Testis (tissue), 5 donors: Measurements from ENCODE around the gene PRKACB. TPM values are rescaled to one million over a fixed set of nuclear protein-coding genes. Genes with fewer than 3 reads are reported as not detected.
"Not testable (repeated sequence)": the region's sequence is repeated elsewhere in the genome, so short reads cannot be mapped to it uniquely, and the experiment has no call there.

Experiments
- DNase-seq: peaks from one replicate; pipeline ENCODE4 v3.0.0-alpha.2; 2019
- H3K27ac ChIP-seq, 2 donors: fragments of 200-600 bp; sonication (generic); one replicate each; pipeline ENCODE4 v1.5.1; 2019
- H3K27me3 ChIP-seq: fragments of 200-600 bp; sonication (generic); one replicate; pipeline ENCODE4 v1.5.1; 2019
- H3K36me3 ChIP-seq: fragments of 200-600 bp; sonication (generic); one replicate; pipeline ENCODE4 v1.5.1; 2017; ENCODE audit warnings: low read depth; ENCODE audit errors: missing control alignments
- H3K4me1 ChIP-seq: fragments of 200-600 bp; sonication (generic); one replicate; pipeline ENCODE4 v1.5.1; 2019
- H3K4me3 ChIP-seq, 2 donors: fragments of 200-600 bp; sonication (generic); one replicate each; pipeline ENCODE4 v1.5.1; 2017 to 2019
- H3K9me3 ChIP-seq: fragments of 200-600 bp; sonication (generic); one replicate; pipeline ENCODE4 v1.5.1; 2017
- POLR2A ChIP-seq: fragments of 450-650 bp; IDR thresholded peaks from one replicate; pipeline ENCODE4 v1.6.1; 2017; ENCODE audit warnings: antibody characterized with exemption, mild to moderate bottlenecking, moderate library complexity
- WGBS, 2 donors: methylation state at CpG; one replicate each; pipeline ENCODE4 v1.1.5; 2018; 5-methylcytosine and 5-hydroxymethylcytosine counted together
- intact Hi-C: fragments of 100-400 bp; cut with DNase I; formaldehyde crosslinking; loops from one replicate; pipeline ENCODE4 v1.15.1; 2023; ENCODE audit warnings: low total_unique reads
- long read RNA-seq, 2 donors: transcript quantifications; one replicate each; lab custom pipeline, GENCODE V29; 2026
- polyA plus RNA-seq: library from polyadenylated mRNA; stranded (reverse); fragments of 350-450 nt; fragmentation: Illumina TruSeq; extraction: RNeasy Lipid Tissue Mini Kit (QIAGEN cat#74804); gene quantifications from one replicate; pipeline ENCODE4 v1.2.3, GENCODE V29; 2014; ENCODE audit warnings: low read depth, low replicate concordance; ENCODE audit not compliant: insufficient read depth
- total RNA-seq, 2 donors: library from RNA; depleted of rRNA; stranded (reverse); fragments of >200 nt; gene quantifications; one replicate each; pipeline ENCODE4 v1.2.3, GENCODE V29; 2016
- TF ChIP-seq, protein P1 (sequence below), 3 experiments: fragments of 450-650 bp in 2 of 3; fragments of 200-600 bp in 1 of 3; sonication (generic) in 1 of 3; IDR thresholded peaks; one replicate each; pipeline ENCODE4 v1.5.1; 2016 to 2019; ENCODE audit warnings: antibody characterized with exemption in 3 of 3, mild to moderate bottlenecking in 2 of 3, moderate library complexity in 1 of 3

Gene PRKACB
- total RNA-seq (10 to 100 TPM; 21.1 to 26.7 TPM), polyA plus RNA-seq (10.4 TPM)
- long read RNA-seq, donor 1, full-length matches to known transcripts = 6 of 6 reads
- long read RNA-seq, donor 1, partial matches to known transcripts = 0 of 6 reads
- long read RNA-seq, donor 1, other reads (novel, unspliced or antisense) = 0 of 6 reads
- long read RNA-seq, donor 2, full-length matches to known transcripts = 11 of 11 reads
- long read RNA-seq, donor 2, partial matches to known transcripts = 0 of 11 reads
- long read RNA-seq, donor 2, other reads (novel, unspliced or antisense) = 0 of 11 reads

- WGBS, 2 donors = 59 to 84% methylated on average over 2 of the region's 2 CpGs
- TF ChIP-seq POLR2A = no peak
- H3K4me1 ChIP-seq = no peaks in the 10 kb centered on the region
- peak within 1 kb of the TSS in 1 of 2 donors; percentile 23 for H3K27ac ChIP-seq
- no peaks in the 10 kb centered on the region for H3K9me3 ChIP-seq
- intact Hi-C loops = no loop called here
- no peak within 1 kb of the TSS for H3K4me3 ChIP-seq
- no peak for DNase-seq
- no peaks in the 10 kb centered on the region for H3K36me3 ChIP-seq
- no peaks in the 10 kb centered on the region for H3K27me3 ChIP-seq
These were observed at the start of gene PRKACB for GRCh38 chr1:84143796-84144565. Gene PRKACB (plus strand): TSS chr1:84144271. CDS start chr1:84144362, 91 bp downstream.

- Histone ChIP-seq H3K36me3 (no peaks in the 10 kb centered on the region), H3K27me3 (no peaks in the 10 kb centered on the region), H3K27ac (no peak overlapping the region), H3K4me1 (no peaks in the 10 kb centered on the region), H3K9me3 (no peaks in the 10 kb centered on the region), H3K4me3 (no peak overlapping the region)
- no peak for DNase-seq
- intact Hi-C loops = no loop called here
- TF ChIP-seq POLR2A = no peak
- TF ChIP-seq, protein P1, sequence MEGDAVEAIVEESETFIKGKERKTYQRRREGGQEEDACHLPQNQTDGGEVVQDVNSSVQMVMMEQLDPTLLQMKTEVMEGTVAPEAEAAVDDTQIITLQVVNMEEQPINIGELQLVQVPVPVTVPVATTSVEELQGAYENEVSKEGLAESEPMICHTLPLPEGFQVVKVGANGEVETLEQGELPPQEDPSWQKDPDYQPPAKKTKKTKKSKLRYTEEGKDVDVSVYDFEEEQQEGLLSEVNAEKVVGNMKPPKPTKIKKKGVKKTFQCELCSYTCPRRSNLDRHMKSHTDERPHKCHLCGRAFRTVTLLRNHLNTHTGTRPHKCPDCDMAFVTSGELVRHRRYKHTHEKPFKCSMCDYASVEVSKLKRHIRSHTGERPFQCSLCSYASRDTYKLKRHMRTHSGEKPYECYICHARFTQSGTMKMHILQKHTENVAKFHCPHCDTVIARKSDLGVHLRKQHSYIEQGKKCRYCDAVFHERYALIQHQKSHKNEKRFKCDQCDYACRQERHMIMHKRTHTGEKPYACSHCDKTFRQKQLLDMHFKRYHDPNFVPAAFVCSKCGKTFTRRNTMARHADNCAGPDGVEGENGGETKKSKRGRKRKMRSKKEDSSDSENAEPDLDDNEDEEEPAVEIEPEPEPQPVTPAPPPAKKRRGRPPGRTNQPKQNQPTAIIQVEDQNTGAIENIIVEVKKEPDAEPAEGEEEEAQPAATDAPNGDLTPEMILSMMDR (IDR thresholded peaks at IDR 0.05) = no peak
These were observed 48.8 kb upstream of the PRKACB start for GRCh38 chr1:84095308-84095707.

- Histone ChIP-seq H3K27ac (no peak overlapping the region), H3K9me3 (no peaks in the 10 kb centered on the region), H3K4me1 (no peaks in the 10 kb centered on the region), H3K36me3 (no peaks in the 10 kb centered on the region), H3K4me3 (no peak overlapping the region), H3K27me3 (no peaks in the 10 kb centered on the region)
- no peak for DNase-seq
- intact Hi-C loops = no loop called here
- TF ChIP-seq POLR2A = no peak
- TF ChIP-seq, protein P1 (IDR thresholded peaks at IDR 0.05) = no peak
These were observed 47.9 kb upstream of the PRKACB start for GRCh38 chr1:84096176-84096575.

DNA sequence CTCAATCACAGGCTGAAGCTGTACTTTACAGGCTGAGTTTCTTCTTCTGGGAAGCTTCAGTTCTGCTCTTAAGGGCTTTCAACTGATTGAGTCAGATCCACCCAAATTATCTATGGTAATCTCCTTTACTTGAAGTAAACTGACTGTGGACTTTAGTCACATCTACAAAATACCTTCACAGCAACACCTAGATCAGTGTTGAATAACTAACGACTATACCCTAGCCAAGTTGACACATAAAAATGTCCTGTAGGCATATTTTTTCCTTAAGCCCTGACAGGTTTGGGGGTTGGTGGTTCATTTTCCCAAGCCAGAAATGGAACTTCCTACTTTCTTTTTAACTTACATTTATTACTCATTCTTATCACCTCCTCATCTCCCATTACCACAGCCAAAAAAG lies 42.9 kb upstream of the PRKACB start:
- H3K4me1 ChIP-seq = peaks cover 8% of the 10 kb centered on the region
- intact Hi-C loops = no loop called here
- no peaks in the 10 kb centered on the region for H3K36me3 ChIP-seq
- no peak overlapping the region for H3K4me3 ChIP-seq
- DNase-seq = no peak
- H3K27me3 ChIP-seq = no peaks in the 10 kb centered on the region
- no peak overlapping the region for H3K27ac ChIP-seq
- 80 to 84% methylated on average over 1 of the region's 1 CpG for WGBS, 2 donors
- TF ChIP-seq POLR2A = no peak
- TF ChIP-seq, protein P1 (IDR thresholded peaks at IDR 0.05) = no peak
- no peaks in the 10 kb centered on the region for H3K9me3 ChIP-seq

DNA sequence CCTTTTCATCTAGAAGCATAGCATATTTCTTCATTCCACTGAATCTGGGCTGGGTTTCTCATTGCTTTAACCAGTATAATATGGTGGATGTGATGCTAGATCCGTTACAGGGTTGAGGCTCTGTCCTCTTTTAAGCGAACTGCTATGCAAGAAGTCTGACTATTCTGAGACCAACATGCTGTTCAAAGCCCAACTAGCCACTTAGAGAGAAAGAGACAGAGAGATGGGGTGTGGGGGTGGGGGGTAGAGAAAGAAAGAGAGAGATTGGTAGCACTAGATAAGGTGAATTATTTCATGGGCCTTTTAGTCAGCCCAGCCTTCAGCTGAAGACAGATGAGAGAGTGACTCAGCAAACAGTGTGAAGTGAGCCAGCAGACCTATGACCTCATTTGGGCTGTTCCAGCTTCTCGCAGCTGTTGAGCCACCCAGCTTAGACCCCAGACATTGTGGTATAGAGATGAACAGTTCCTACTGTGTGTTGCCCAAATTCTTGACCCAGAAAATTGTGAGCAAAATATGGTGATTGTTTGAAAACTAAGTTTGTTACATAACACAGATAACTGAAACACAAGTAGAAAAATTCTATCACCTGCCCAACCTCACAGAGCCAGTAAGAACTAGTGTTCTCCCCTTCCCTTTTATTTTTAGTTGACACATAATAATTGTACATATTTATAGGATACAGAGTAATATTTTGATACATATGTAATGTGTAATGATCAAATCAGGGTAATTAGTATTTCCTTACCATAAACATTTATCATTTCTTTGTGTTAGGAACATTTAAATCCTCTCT lies 40.7 kb upstream of the PRKACB start:
- Histone ChIP-seq H3K4me1 (peaks cover 8% of the 10 kb centered on the region), H3K27me3 (no peaks in the 10 kb centered on the region), H3K36me3 (no peaks in the 10 kb centered on the region), H3K27ac (no peak overlapping the region), H3K4me3 (no peak overlapping the region), H3K9me3 (no peaks in the 10 kb centered on the region)
- DNase-seq = peak; percentile 40
- 70 to 83% methylated on average over 3 of the region's 3 CpGs for WGBS, 2 donors
- intact Hi-C loops = no loop called here
- TF ChIP-seq, protein P1 (IDR thresholded peaks at IDR 0.05) = no peak
- no peak for TF ChIP-seq POLR2A

DNA sequence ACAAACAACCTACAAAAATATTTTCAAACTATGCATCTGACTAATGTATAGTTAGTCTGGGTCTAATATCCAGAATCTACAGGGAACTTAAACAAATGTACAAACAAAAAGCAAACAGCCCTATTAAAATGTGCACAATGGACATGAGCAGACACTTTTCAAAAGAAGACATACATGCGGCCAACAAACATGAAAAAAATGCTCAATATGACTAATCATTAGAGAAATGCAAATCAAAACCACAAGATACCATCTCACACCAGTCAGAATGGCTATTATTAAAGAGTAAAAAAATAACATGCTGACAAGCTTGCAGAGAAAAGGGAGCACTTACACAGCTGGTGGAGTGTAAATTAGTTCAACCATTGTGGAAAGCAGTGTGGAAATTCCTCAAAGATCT lies 36.5 kb upstream of the PRKACB start:
- intact Hi-C loops = not testable (repeated sequence)

More for the DNA sequence above, 36.5 kb upstream of the PRKACB start:
- H3K4me1 ChIP-seq, H3K4me3 ChIP-seq, H3K27me3 ChIP-seq, H3K9me3 ChIP-seq, DNase-seq, H3K36me3 ChIP-seq, H3K27ac ChIP-seq: not testable (repeated sequence)
- 83 to 93% methylated on average over 1 of the region's 1 CpG for WGBS, 2 donors
